ENCODE measurements around the gene WBP4.

WBP4 gene

GRCh38 chr13:41048640-41049039 is 12.7 kb upstream of the WBP4 start:
- no peak for DNase-seq (ENCODE audit: low spot score)
- FAIRE-seq: no peak

DNA sequence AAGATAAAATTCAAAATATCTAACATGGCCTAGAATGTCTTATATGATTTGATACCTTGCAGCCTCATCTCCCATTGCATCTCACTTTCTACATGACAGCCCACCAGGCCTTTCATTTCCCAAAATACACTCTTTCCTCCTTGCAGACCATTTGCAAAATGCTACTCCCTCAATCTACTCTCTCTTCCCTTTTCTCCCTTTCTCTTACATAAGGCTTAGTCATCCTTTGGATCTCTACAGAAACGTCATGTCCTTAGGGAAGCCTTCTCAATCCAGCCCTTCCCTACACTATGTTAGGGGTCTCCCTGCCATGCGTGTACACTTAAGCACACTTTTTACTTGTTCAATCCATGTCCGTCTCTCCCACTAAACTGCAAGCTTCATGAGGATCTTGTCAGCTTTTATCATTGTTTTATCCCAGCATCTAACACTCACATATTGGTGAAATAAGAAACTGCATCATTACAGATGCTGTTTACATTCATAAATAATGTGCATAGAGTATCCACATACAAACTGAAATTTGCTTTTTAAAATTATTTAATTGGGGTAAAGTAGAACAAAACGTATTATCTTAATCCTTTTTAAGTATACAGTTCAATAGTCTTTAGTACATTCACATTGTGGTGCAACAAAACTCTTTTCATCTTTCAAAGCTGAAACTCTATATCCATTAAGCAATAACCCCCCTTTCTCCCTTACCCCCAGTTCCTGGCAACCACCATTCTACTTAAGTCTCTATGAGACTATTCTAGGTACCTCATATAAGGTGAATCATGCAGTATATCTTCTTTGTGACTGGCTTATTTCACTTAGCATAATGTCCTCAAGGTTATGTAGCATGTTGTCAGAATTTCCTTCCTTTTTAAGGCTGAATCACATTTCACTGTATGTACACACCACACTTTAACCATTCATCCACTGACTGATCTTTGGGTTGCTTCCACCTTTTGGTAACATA is 11.5 kb upstream of the WBP4 start:
- no peak for FAIRE-seq
- no peak for DNase-seq (ENCODE audit: low spot score)

DNA sequence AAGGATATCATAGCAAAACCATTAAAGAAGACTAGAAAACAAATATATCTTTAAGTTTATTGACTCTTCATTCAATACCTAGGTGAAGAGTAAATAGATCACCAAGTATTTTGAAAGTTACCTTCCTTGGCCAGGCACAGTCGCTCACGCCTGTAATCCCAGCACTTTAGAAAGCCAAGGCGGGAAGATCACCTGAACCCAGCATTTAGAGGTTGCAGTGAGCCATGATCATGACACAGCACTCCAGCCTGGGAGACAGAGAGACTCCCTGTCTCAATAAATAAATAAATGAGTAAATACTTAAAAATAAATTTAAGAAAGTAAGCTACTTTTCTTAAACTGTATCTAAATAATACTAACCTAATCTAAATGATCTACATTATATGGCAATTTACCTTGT is 8.9 kb upstream of the WBP4 start:
- DNase-seq (ENCODE audit: low spot score) (no peak), FAIRE-seq (no peak)

DNA sequence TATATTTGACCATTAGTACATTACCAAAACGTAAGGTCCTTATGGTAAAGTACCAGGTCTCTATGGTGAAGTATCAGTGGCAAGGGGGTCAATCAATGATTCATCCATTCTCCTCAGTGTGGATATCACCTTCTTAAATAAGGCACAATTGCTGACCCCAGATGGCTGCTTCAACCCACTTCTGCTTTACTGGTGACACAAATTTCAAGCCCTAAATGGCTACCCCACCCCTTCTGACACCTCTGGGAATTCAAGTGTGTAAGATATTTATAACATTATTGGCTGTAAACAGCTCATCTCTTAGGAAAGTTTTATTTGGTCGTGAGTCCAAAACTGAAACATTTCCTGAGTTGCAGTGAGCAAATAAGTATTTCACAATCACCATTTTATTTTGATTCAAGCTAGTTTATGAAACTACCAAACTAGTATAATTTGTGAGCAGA is 7.9 kb upstream of the WBP4 start:
- DNase-seq (ENCODE audit: low spot score): no peak

GRCh38 chr13:41054212-41054877 is 7.0 kb upstream of the WBP4 start:
- DNase-seq (ENCODE audit: low spot score) (peak; percentile 19), FAIRE-seq (no peak)

More for the DNA sequence above, 7.9 kb upstream of the WBP4 start:
- no peak for FAIRE-seq

DNA sequence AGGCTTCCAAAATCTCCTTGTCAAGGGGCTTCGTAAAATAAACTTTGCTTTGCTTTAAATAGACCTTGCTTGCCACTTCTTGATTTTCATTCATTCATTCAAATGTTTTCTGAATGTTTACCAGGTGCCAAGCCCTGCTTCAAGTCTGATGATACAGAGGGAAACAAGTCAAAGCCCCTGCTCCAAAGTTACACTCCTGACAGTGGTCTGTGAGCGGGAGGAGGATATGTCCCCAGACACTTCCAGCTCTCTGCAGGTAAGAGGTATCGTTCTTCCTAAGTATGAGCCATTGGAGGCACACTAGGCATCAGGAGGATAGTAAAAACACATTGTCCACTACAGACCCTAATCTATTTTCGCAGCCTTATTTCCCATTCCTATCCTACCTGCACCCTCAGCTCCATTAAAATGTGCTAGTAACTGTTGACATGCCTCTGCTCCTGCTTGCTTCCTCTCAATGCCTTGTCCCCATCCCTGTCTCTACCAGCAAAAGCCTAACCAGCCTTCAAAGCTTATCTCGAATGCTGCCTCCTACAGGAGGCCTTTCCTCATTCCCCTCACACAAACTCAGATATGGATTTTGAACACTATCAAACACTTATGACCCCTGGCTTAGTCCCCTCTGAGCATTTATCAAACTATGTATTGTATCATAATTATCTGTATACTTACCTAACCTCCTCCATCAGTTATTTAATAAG is 6.2 kb upstream of the WBP4 start:
- FAIRE-seq: no peak
- DNase-seq (ENCODE audit: low spot score): no peak

- DNase-seq (ENCODE audit: low spot score) (no peak), FAIRE-seq (no peak)
Measured at GRCh38 chr13:41056194-41056593, 5.1 kb upstream of the WBP4 start.

- FAIRE-seq (no peak), DNase-seq (ENCODE audit: low spot score) (no peak)
Measured at GRCh38 chr13:41056826-41057711, 4.2 kb upstream of the WBP4 start.

DNA sequence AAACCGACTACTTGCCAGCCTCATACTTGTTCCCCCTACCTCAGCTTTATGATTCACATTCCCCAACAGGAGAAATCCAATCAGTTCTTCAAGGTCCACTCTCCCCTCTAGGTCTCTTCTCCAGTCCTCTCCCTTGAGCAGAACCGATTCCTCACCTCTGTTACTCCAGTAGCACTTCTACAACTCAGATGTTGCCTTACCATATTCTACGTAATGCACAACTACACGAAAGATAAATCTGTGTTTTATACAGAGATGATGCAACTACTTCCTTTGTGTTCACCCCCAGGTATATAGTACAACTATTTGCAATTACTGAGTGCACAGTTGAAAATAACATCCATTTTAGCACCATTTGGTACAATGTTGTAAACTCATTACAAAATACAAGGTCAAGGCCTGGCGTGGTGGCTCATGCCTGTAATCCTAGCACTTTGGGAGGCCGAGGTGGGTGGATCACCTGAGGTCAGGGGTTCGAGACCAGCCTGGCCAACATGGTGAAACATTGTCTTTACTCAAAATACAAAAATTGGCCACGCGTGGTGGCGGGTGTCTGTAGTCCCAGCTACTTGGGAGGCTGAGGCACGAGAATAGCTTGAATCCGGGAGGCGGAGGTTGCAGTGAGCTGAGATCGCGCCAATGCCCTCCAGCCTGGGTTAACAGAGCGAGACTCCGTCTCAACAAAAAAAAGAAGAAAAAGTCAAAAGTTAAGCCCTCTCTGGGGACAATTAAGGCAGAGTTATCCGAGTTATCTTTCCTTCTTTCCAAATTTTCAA is 2.8 kb upstream of the WBP4 start:
- FAIRE-seq: no peak

DNA sequence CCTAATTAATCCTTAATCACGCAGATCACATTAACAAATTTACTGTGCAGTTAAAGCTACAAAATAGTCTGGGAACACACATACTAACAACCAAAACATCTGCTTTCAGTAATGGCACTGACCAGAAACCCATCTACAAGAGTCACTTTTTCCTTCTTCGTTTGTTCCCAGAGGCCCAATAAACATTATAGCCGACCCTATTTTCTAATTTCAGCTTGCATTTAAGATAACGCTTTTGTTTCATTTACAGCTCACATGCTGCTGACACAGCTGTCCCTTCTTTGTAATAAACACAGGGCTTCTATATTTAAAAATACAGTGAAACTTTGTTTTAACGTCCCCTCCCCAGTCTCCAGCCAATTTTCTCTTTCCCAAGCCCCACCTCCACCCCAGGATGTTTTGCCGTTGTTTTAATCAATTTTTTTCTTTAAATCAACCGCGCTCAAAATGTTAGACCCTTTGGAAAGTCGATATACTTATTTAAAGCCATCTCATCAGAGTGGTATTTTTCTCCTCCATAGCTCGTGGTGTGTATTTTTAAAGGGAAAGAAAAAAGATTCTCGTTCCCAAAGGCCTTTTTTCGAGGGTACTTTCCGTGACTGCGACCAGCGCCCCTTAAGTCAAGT is 1.7 kb upstream of the WBP4 start:
- DNase-seq (ENCODE audit: low spot score): no peak
- no peak for FAIRE-seq

More for the DNA sequence above, 2.8 kb upstream of the WBP4 start:
- no peak for DNase-seq (ENCODE audit: low spot score)

DNA sequence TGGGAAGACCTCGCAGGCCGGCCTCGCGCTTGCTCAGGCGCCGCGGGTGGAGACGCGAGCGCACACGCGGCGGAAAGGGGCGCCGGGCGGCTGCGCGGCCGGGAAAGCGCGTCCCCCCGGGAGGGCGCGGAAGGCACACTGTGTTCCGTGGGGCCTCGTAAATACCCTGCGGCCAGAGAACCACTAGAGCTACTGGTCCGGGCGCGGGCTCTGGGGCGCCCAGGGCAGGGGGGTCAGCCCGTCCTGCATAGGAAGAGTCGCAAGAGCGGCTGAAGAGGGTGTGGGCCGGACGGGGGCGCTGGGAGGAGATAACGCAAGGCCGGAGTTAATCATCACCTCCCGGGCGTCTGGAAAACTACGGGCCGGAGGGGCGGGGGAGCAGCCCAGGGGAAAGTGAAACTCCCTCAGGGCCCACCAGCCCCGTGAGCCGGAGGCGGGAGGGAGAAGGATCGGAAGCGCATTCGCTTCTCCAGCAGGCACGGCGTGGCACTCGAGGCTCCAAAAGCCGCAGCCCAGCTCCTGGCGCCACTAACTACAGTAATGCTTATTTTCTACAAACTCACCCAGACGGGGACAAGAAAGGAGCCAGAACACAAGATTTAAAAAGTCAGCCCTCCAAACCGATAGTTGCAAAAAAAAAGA is 1.1 kb upstream of the WBP4 start:
- FAIRE-seq (no peak), DNase-seq (ENCODE audit: low spot score) (peak; percentile 65)

DNA sequence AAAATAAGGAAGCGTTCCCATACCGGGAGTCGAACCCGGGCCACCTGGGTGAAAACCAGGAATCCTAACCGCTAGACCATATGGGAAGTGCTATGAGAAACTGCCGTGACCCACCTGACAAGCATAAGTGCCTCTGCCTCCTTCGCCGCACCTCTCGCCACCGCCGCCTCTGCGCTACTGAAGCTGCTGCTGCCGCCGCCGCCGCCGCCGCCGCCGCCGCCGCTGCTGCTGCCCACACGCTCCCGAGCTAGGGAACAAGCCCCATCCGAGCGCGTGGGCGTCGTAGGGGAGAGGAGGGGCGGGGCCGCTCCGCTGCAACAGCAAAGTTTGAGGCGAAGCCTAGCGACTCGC is 610 bp upstream of the WBP4 start:
- FAIRE-seq: no peak
- DNase-seq (ENCODE audit: low spot score): peak; percentile 57

GRCh38 chr13:41061914-41062837 is 867 bp downstream of the WBP4 start:
- peak; percentile 45 for DNase-seq (ENCODE audit: low spot score)

DNA sequence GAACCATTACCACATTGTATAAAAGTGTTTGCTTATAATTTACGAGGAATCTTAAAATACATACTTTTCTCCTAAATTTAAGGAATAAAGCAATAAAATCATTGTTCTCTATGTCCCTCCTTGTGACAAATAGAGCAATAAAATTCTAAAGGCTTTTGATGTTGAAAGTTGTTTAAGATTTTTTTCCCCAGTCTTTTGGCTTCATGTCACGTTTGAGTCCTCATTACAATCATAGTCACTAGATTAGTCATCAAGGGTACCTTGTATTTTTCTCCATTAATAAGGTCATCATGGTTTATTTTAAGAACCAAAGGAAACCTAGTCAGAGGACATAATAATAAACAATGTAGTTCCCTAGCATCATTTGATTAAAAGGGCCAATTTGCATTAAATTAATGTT is 3.2 kb downstream of the WBP4 start:
- FAIRE-seq (no peak), DNase-seq (ENCODE audit: low spot score) (no peak)

More at GRCh38 chr13:41061914-41062837, 867 bp downstream of the WBP4 start:
- no peak for FAIRE-seq

DNA sequence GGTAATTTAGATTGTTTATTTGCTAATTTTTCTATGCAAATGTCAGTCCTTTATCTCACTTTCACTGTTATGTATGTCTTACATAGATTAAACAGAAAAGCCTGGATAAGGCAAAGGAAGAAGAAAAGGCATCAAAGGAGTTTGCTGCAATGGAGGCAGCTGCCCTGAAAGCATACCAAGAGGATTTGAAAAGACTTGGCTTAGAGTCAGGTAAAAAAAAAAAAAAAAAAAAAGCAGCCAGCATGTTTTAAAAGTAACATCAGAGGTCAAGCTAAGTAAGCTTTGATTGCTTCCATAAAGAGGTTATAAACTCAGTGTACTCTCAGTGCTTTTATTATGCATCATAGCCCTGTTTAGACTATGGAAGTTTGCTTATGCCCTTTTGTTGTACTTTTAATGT is 3.8 kb downstream of the WBP4 start:
- DNase-seq (ENCODE audit: low spot score) (no peak), FAIRE-seq (no peak)

DNA sequence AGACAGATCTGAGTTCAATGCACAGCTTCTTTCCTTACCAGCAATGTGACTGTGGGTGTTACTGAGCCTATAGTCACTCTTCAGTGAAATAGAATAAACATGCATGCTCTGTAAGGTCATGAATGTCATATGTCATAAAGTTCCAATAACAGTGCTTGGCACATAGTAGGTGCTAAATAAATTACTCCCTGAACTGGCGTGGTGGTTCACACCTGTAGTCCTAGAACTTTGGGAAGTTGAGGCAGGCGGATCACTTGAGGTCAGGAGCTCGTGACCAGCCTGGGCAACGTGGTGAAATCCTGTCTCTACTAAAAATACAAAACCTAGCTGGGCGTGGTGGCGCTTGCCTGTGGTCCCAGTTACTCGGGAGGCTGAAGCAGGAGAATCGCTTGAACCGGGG is 13.2 kb downstream of the WBP4 start:
- FAIRE-seq (no peak), DNase-seq (ENCODE audit: low spot score) (no peak)

DNA sequence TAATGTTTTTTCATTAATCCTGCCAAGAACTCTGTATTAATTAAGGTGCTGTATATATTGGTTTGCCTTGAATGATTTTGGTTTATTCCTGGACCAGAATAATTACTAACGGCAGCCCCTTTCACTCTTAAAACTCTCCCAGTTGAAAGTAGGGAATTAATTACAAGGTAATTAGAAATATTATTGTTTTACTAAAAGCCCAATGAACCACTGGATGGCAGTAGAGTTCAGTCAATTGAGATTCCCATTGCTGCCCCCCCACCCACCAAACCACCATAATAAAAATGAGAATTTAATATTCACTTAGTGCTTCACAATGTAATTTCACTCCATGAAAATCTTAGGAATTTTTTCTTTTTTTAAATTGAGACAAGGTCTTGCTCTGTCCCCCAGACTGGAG is 13.7 kb downstream of the WBP4 start:
- DNase-seq (ENCODE audit: low spot score): peak; percentile 9
- FAIRE-seq: no peak

- no peak for DNase-seq (ENCODE audit: low spot score)
- FAIRE-seq: no peak
Measured at GRCh38 chr13:41075485-41075884, 14.2 kb downstream of the WBP4 start.

Measured in urothelium cell line (cell line).